NCI-H748 (cell line): ENCODE measurements around the gene CKLF.

ENCODE experiments used
- DNase-seq: peaks from one replicate; lab custom pipeline; 2025; ENCODE audit not compliant: unreplicated experiment; lab: John Stamatoyannopoulos, UW

Gene CKLF

DNA sequence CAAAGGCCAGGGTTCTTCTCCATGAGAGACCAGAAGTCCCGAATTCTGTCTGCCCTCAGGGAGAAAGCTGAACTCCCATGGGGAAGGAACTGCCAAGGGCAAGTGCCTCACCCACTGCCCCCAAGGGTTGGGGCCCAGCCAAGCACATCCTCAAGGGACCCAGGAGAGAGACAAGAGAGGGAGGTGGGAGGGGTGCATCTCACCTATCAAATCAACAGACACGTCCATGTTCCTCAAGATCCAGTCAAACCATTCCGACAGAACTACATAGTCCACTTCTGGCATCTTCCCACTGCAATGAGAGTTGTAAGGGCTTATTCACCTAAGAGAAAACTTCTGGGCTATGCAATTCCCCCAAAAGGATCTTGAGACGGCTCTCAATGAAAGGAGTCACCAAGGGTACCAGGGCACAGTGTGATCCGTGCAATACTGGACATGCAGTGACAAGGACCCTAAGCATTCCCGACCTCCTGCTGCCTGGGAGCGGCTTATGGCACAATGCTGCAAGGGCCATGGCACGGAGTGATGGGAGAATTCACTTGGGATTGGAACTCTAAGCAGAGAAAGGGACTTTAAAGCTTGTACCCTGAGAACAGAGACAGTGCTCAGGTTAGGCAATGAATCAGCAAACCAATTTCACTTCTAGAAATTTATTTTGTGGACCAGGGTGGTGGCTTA lies 34.7 kb upstream of the CKLF start:
- DNase-seq, result no peak

DNA sequence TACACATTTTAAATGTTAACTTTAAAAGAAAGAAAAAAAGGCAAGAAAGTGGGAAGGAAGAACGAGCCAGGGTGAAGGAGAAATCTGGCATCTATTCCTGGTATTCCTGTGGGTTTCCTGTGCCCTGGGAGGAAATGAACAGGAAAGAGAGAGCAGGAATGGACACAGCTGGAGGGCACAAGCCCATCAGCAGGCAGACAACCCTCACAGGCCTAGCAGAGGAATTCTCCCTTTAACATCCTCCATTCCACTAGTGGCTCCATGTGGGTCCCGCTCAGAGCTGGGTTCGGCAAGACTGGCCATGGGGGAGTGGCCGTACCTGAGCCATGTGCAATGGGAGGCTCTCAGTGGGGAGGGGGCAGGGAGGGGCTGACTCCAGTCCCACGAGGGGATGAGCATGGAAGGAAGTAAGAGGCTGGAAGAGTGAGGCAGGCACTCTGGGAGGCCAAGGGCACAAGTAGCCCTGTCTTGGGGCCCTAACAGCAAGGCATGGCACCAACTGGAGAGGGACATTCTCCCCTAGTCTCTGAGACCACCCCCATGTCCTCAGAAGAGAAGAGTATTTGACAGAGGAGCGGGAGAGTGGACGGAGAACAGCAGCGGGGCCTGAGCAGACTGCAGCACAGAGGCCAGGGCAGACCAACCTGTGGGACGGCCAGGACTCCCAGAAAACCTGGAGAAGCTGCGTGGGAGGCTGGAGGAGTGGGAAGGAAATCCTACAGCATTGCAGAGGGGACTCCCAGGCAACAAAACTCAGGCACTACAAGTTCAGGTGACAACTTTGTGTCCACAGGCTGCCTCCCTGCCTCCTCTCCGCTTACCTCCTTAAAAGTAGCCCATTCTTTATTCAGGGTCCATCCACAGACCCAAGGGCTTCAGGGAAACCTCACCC lies 32.6 kb upstream of the CKLF start:
- no peak for DNase-seq

DNA sequence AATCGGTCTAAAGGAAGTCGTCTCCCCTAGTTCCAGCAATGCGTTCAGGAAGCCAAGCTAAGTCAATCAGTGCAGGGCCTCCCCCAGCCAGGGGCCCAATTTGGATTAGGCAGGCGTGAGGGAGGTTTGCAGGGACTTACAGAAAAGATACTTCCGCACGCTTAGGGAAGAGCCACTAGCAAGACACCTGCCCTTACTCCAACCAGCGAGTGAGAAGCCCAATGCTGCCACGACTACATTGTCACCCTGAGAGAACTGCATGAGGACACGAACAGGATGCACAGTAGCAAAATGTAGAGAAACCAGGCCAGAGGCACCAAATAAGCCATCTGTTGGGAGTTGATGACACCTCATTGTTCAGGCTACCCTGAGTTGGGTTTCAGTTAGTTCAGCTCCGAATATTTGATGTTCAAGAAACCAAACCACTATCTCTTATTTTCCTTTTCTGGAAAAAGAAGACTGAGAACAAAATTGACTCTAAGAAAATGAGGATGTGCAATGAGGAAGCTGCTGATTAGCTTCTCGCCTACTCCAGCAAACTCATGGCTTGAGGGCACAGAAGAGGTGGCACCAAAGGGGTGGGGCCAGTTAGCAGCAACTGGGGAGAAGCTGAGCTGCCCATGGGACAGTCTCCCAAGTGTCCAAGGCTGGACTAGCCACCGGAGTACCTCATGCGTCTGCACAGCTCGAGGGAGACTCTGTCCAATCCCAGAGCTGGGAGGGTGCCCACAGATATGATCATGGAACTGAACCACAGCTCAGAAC lies 31.8 kb upstream of the CKLF start:
- DNase-seq, result no peak

GRCh38 chr16:66521252-66521713 lies 31.1 kb upstream of the CKLF start:
- DNase-seq, result no peak

DNA sequence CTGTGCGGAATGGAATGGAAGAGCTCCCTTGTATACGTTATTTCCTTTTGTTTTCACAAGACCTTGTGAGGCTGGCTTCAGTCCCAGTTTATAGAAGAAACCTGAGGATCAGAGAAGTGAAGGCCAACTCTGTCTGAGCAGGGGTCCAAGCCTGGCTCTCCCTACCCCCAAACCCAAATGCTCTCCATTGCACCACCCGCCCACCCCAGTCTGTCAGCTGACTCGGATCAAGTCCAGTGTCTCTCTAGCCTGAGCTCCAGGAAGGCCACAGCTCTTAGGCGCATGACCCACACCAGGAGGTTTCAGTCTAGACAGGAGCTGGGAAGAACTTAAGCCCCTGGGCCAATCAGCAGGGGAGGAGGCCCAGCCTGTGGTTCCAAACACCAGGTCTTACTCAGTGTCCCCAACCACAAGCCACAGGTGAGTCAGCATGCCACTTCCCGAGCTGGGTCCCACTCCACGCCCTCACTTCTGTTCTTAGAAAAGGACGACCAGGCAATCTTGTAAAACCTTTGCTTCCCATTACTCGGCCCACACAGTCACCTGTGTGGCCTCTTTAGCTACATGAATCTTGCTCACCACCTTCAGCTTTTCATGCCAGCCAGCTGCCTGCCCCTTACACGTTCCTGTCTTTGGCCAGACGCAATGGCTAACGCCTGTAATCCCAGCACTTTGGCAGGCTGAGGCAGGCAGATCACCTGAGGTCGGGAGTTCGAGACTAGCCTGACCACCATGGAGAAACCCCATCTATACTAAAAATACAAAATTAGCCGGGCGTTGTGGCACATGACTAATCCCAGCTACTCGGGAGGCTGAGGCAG lies 30.2 kb upstream of the CKLF start:
- no peak for DNase-seq

DNA sequence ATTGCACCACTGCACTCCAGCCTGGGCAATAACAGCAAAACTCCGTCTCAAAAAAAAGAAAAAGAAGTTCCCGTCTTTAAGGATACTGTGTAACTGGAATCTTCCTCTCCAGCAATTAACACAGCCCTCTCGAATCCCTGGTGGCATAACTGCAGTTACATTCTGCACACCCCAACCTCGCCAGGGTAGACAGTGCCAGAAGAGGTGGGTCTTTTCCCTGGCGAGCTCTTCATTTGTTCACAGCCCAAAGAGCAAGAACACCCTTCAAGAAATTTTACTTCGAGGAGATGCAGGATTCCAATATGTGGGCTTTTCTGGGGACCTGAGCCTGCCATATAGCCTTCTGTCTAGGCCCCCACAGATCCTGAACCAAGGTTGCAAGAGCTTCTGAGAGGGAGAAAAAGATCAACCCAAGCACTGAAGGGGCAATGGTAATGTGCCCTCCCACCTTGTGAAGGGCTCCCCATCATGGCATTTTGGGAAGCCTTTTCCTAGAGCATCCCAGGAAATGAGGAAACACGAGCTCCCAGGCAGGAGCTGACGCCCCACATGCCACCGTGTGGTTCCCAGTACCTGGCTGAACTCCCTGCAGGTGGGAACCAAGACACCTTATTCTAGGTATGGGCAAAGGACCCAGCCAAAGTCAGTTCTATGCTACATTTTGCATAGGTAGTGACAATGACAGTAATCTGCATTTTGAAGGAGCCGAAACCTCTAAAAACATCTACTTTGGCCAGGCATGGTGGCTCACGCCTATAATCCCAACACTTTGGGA lies 29.4 kb upstream of the CKLF start:
- DNase-seq, result no peak

GRCh38 chr16:66523861-66524354 lies 28.5 kb upstream of the CKLF start:
- DNase-seq, result no peak

DNA sequence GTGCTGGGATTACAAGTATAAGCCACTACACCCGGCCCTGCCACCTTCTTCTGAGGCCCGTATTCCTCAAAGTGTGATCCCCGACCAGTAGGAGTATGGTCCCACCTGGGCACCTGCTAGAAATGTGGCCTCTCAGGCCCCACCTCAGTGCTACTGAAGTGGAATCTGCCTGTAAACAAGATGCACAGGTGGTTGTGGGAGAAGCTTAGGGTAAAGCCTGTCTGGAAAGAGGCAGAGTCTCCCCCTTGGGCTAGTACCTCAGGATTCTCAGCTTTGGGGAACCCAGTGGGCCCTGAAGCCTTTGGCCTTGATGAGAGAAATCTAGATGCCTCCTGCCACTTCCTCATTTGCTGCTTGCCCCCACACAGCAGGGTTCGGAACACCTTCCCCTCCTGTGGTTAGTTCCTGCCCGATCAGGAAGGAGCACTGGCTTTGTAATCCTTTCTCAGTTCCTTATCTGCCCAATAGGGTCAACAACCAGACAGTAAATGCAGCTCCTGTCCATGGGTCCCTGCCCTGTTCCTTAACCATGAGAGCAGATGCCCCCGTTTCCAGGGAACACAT lies 27.7 kb upstream of the CKLF start:
- no peak for DNase-seq

DNA sequence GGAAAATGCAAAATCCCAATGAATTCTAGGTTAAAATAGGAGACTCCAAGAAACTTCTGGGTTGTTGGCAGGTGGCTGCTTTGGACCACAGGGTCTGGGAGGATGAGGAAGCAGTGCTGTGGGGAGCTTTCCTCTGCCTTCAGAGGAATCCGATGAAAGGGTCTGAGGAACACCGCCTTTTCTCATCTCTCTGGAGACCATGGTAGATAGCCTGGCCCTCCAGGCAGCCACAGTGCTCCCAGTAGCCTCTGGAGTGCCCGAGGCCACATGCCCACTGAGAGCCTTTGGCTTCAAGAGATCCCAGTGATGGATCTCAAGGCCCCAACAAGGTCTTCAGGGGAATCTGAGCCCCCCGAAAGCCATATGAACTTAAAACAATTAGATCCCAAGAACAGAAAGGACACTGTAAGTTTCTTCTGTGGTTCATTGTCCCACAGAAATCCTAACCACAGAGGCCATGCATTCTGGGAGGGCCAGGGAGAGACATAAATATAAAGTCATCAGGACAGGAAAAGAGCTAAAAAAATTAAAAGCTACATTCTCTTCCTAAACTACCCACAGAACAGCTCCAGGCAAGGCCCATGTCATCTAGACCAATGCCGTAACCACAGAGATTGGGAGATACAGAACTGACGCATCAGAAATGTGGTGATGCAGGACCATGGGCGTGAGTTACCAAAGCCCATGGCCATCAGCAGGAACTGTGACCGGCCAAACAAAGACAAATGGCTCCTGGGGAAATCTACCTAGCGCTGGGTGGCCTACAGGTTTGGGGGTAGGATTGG lies 26.8 kb upstream of the CKLF start:
- DNase-seq, result no peak

- DNase-seq, result no peak
These were observed 24.1 kb upstream of the CKLF start for GRCh38 chr16:66528294-66528693.

- DNase-seq, result no peak
These were observed 22.9 kb upstream of the CKLF start for GRCh38 chr16:66529475-66529874.

DNA sequence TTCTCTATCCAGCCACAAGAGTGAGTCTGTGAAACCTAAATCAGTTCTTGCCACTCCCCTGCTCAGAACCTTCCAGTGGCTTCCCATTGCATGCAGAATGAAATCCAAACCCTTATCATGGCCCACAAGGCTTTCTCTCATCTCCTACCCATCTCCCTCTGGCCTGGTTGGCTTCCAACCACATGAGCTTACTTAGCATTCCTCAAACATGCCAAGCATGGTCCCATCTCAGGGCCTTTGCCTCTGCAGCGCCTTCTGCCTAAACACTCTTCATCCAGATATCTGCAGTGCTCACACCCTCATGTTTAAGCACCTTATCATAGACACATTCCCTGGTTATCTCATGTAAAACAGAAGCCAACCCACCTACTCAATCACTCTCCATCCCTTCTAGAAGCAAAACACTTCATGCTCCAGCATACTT lies 18.0 kb upstream of the CKLF start:
- no peak for DNase-seq

DNA sequence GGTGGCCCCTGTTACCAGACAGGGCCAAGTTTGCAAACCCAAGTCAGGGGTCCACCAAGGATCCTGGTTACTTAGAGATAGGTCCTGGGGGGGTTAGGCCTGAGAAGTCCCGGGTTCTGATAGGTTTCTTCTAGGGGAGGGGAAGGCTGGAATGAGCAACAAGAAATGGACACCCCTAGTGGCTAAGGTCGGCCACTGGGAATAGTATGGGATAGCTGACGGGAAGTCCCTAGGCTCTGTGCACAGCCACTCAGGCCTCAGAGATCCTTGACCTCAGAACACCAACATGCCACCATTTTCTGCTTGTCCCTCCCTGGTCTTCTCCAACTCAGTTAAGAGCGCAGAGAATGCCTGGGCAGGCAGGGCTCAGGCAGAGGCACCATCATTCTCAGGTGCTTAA lies 15.9 kb upstream of the CKLF start:
- no peak for DNase-seq

DNA sequence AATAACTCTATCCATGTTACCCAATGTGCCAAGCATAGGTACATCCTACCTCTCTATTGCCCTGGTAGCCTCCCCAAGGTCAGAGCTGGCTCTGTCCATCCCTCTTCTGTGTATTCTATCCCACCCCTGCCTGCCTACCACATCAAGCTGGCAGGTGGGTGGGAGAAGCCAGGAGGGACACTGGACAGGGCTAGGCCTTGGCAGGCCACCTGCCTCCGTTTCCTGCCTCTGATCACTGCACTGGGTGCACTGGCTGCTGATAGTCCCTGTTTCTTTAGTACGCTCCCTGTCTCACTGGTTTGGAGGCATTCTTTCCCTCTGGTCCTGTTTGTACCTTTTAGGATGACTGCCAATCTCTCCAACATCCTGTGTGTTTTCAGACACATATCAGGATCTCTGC lies 15.1 kb upstream of the CKLF start:
- no peak for DNase-seq

DNA sequence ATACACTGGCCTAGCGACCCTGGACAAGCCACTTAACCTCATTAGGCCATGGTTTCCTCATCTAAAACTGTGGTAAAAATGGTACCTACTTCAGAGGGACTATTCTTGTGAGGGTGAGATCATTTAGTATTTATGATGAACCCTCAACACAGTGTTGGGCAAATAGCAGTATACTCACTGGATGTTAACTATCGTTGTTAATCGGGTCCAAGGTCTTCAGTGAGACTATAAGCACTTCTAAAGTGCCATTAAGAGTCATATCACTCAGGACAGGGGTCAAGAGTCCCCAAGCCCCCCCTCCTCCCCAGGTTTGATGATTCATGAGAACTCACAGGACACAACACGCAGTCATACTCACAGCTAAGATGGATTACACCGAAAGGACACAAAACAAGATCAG lies 13.5 kb upstream of the CKLF start:
- no peak for DNase-seq

DNA sequence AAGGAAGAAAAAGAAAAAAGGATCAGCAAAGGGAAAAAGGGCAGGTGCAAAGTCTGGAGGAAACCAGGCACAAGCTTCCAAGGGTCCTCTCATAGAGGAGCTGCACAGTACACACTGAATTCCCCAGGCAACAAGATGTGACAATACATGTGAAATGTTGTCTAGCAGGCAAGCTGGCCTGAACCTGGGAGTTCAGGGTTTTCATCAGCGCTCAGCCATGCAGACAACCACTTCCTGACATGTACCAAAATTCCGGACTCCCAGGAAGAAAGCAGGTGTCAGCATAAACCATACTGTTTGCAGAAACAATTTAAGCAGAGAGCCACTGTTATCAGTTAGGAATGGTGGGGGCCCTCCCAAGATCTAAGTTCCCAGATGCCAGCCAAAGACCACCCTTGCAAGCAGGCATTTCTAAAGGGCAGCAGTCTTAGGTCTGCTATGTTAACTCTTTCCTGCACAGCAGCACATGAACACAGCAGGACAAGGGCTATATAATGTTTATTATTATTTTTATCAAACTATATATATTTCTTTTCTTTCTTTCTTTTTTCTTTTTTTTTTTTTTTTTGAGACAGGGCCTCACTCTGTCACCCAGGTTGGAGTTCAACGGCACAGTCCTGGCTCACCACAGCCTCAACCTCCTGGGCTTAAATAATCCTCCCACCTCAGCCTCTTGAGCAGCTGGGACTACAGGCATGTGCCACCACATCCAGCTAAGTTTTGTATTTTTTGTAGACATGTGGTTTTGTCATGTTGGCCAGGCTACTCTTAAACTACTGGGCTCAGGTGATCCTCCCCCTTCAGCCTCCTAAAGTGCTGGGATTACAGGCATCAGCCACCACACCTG lies 12.5 kb upstream of the CKLF start:
- DNase-seq, result no peak

DNA sequence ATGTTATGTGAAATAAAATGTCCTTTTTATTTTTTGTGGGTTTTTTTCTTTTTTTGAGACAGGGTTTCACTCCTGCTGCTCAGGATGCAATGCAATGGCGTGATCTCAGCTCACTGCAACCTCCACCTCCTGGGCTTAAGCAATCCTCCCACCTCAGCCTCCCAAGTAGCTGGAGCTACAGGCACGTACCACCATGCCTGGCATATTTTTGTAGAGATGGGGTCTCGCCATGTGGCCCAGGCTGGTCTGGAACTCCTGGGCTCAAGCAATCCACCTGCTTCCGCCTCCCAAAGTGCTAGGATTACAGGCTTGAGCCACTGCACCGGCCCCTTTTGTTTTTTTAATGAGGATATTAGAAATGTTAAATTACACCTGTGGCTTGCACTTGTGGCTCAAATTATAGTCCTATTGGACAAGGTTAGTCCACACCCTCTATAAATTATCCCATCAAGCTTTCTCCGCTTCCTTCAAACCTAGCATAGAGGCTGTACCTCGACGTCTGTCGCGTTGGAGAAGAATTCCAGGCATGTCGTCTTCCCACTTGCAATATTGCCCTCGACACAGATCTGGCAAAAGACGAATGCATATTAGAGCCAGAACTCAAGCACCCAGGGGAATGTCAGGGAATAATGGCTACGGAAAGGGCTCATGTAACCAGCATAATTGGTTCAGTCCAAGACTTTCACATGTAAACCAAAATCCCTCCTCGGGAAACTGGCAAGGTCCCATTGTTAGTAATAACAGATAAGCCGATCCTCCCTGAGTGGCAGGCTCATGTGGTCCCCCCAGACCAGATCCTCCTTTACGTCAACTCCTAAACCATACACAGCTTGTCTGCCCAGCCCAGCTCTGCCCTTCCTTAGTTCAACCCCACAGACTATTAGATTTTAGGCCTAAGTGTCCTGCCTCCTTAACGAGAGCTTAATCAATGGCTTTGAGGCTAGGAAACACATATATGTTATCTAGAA lies 10.7 kb upstream of the CKLF start:
- DNase-seq, result no peak
